Measurements from ENCODE around the gene RPL10A.

RPL10A gene

DNA sequence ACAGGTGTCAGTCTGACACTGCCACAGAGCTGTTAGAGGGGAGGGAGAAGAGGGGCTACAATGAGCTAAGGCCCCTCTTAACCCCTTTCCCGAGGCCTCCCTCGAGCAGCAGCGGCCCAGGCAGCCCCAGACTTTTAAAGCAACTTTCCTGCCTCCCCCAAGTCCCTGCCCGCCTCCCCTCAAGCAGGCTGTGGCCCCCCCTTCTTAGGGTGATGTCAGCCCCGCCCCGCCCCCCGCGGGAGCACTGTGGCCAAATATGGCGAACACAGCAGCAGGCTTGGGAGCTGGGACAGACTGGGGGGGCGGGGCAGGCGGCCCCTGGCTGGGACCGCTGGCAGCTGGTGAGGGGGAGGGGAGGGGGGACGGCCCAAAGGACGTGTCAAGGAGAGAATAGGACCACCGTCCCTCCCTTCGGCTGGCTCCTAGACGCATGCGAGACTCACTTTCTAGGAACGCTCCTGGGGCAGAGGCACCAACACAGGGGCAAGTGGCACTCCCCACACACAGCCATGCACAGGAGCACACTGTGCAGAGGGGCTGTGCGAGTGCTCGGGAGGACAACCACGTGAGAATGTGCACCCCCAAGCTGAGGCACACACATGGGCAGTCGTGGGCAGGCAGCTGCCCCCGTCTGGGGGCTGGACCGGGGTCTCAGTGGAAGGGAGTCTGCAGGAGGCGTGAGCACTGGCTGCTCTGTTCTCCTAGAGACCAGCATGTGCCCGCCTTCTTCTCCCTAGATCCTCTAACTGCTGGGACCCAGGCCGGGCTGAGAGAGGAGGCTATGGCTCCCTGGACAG is 22.0 kb downstream of the RPL10A start:
- no peak for TF ChIP-seq ZNF274 (IDR thresholded peaks at IDR 0.05; ENCODE audit: low read depth, low read length)
- no peak overlapping the region for H3K4me3 ChIP-seq (ENCODE audit: low read length)

- TF ChIP-seq ZNF274 (IDR thresholded peaks at IDR 0.05; ENCODE audit: low read depth, low read length): no peak
- H3K4me3 ChIP-seq (ENCODE audit: low read length): no peak overlapping the region
These were observed 22.8 kb downstream of the RPL10A start for GRCh38 chr6:35490821-35491557.

GRCh38 chr6:35491558-35492257 is 23.5 kb downstream of the RPL10A start:
- no peak overlapping the region for H3K4me3 ChIP-seq (ENCODE audit: low read length)
- TF ChIP-seq ZNF274 (IDR thresholded peaks at IDR 0.05; ENCODE audit: low read depth, low read length): no peak

GRCh38 chr6:35492258-35492973 is 24.2 kb downstream of the RPL10A start:
- no peak overlapping the region for H3K4me3 ChIP-seq (ENCODE audit: low read length)
- no peak for TF ChIP-seq ZNF274 (IDR thresholded peaks at IDR 0.05; ENCODE audit: low read depth, low read length)

DNA sequence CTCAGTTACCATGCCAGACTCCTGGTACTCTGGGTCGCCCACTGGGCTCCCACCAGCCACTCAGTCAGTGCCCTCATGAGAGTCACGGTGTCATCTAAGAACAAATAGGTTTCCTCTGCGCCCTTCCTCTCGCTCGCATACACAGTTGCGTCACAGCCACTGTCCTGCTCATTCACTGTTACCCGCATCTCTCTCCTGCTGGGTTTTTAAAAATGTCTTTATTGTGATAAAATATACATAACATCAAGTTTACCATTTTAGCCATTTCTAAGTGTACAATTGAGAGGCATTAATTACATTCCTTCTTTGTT is 24.7 kb downstream of the RPL10A start:
- H3K4me3 ChIP-seq (ENCODE audit: low read length): no peak overlapping the region
- TF ChIP-seq ZNF274 (IDR thresholded peaks at IDR 0.05; ENCODE audit: low read depth, low read length): no peak

DNA sequence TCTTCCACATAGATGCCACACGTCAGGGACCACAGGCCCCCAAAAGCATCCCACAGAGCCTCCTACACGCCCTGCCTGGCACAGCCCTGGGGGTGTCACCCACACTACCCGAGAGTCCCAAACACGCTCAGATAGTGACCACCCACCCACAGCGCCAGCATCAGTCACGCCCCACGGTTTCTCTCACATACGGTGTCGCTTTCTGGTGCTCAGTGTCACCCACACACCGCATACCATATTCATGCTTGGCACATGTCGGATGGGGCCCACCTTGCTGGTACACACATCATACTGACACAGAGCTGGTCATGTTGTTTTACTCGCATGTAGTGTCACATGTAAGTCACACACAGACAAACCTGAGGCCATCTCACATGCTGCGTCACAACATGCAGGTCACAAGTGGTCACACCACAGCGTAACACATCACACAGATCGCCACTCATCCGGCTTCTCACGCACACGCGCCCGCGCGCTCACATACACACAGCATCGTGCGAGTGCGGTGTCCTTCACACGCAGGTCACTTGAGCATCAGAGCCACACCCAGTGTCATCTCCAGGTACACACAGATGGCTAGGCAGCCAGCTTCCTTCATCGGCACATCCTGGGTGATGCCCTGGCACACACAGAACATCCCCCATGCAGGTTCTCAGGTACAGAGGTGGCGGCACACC is 25.2 kb downstream of the RPL10A start:
- TF ChIP-seq ZNF274 (IDR thresholded peaks at IDR 0.05; ENCODE audit: low read depth, low read length): no peak
- no peak overlapping the region for H3K4me3 ChIP-seq (ENCODE audit: low read length)

- H3K4me3 ChIP-seq (ENCODE audit: low read length): no peak overlapping the region
- no peak for TF ChIP-seq ZNF274 (IDR thresholded peaks at IDR 0.05; ENCODE audit: low read depth, low read length)
These were observed 26.0 kb downstream of the RPL10A start for GRCh38 chr6:35494161-35494563.

- no peak for TF ChIP-seq ZNF274 (IDR thresholded peaks at IDR 0.05; ENCODE audit: low read depth, low read length)
- H3K4me3 ChIP-seq (ENCODE audit: low read length): no peak overlapping the region
These were observed 27.2 kb downstream of the RPL10A start for GRCh38 chr6:35495258-35496035.

- no peak for TF ChIP-seq ZNF274 (IDR thresholded peaks at IDR 0.05; ENCODE audit: low read depth, low read length)
- peak overlapping the region; percentile 37 for H3K4me3 ChIP-seq (ENCODE audit: low read length)
These were observed 28.0 kb downstream of the RPL10A start for GRCh38 chr6:35496036-35496840.

- TF ChIP-seq ZNF274 (IDR thresholded peaks at IDR 0.05; ENCODE audit: low read depth, low read length): no peak
- H3K4me3 ChIP-seq (ENCODE audit: low read length): peak within 1 kb of the TSS; percentile 79
These were observed 28.8 kb downstream of the RPL10A start, which contains the start of gene TEAD3 for GRCh38 chr6:35496841-35497570. TSS of gene TEAD3 (minus strand) at chr6:35497079.

DNA sequence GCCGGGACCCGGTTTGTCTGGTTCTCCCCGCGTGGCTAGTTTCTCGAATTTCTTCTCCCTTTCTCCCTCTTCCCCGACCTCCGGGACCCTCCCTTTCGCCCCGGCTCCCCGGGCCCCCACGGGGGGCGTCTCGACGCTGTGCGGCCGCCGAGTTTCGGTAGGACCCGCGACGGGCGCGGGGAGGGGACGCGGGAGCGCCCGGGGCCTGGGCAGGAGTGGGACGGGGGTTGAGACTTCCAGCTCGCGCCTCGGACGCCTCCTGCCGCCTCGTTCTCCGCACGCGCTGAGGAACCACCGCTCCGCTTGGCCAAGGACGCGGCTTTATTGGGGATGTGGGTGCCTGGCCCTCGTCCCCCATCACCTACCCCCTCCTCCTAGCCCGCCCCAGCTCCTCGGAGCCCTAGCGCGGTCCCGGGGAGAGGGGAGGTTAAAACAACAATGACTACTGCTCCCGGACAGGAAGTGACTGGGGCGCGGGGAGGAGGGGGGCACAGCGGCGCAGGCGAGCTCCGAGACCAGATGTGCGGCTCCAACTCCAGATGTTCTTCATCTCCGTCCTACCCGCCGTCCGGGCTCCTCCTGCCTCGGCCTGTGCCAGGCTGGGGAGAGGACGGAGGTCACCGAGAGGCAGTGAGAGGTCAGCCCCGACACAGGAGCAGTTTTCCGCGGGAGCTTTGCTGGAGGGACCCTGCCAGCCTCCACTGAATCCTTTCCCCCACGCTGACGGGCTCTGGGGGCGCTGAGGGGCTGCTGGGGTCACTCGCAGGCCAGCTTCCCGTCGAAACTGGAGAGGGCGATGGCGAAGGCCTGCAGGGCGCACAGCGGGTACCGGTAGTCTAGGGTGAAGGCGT is 29.6 kb downstream of the RPL10A start:
- H3K4me3 ChIP-seq (ENCODE audit: low read length): peak overlapping the region; percentile 79
- no peak for TF ChIP-seq ZNF274 (IDR thresholded peaks at IDR 0.05; ENCODE audit: low read depth, low read length)
